B cell (primary cell): ENCODE results near the gene BRD4. TPM values are rescaled to one million over a fixed set of nuclear protein-coding genes. Genes with fewer than 3 reads are reported as not detected.

ENCODE experiments used
- ATAC-seq: fragments of 200-7000 bp; cut with Tn5 transposase; one replicate; pipeline ENCODE4 v1.10.0; 2021; ENCODE audit warnings: low read depth, mild to moderate bottlenecking, moderate number of reproducible peaks, moderate library complexity
- CTCF ChIA-PET: fragments of 350-600 bp; sonication (Branson Sonifier 250); formaldehyde crosslinking; loops from one replicate; lab custom pipeline; 2021; ENCODE audit warnings: antibody characterized with exemption, inconsistent platforms; lab: Charles Lee
- POLR2A ChIA-PET: fragments of 350-600 bp; sonication (Branson Sonifier 250); formaldehyde crosslinking; loops from one replicate; lab custom pipeline; 2021; ENCODE audit warnings: antibody characterized with exemption; lab: Charles Lee
- DNase-seq: peaks from one replicate; pipeline ENCODE4 v3.0.0; 2013
- H2AFZ ChIP-seq: 2 replicates; pipeline ENCODE4 v1.6.1; 2012; ENCODE audit warnings: mild to moderate bottlenecking, low read depth, low read length; ENCODE audit not compliant: insufficient read depth, poor library complexity, severe bottlenecking
- H3K27ac ChIP-seq, 2 donors: 1 replicate in 1 of 2; 2 replicates in 1 of 2; pipeline ENCODE4 v1.5.1; 2012 to 2013; ENCODE audit warnings: low read length in 2 of 2, mild to moderate bottlenecking in 2 of 2, moderate library complexity in 1 of 2
- H3K27me3 ChIP-seq, 4 experiments: fragments of 200-600 bp in 1 of 4; sonication (generic) in 1 of 4; replicated peaks in 1 of 4; 1 replicate in 2 of 4; 2 replicates in 2 of 4; pipeline versions ENCODE4 v1.6.1 to v1.7.0; 2013 to 2016; ENCODE audit warnings: low read length in 3 of 4, mild to moderate bottlenecking in 2 of 4, mixed read lengths in 1 of 4, moderate library complexity in 1 of 4; ENCODE audit not compliant: insufficient read depth in 4 of 4, control insufficient read depth in 3 of 4; ENCODE audit errors: control extremely low read depth in 1 of 4
- H3K36me3 ChIP-seq, 2 experiments: replicated peaks in 1 of 2; 1 replicate in 1 of 2; 2 replicates in 1 of 2; pipeline versions ENCODE4 v1.6.1 to v1.7.1; 2013; ENCODE audit warnings: low read length in 1 of 2; ENCODE audit not compliant: insufficient read depth in 2 of 2, control insufficient read depth in 1 of 2; ENCODE audit errors: control extremely low read depth in 1 of 2, extremely low read depth in 1 of 2
- H3K4me1 ChIP-seq, 2 donors: fragments of 200-600 bp in 1 of 2; sonication (generic) in 1 of 2; 1 replicate in 1 of 2; 2 replicates in 1 of 2; pipeline versions ENCODE4 v1.5.1 to v1.6.1; 2013 to 2017; ENCODE audit warnings: low read length in 2 of 2; ENCODE audit not compliant: control insufficient read depth in 2 of 2, insufficient read depth in 2 of 2
- H3K4me2 ChIP-seq: replicated peaks from 2 replicates; pipeline ENCODE3; 2012; ENCODE audit warnings: mild to moderate bottlenecking, low read depth, low read length; ENCODE audit not compliant: poor library complexity, severe bottlenecking
- H3K4me3 ChIP-seq, 5 experiments: fragments of 200-600 bp in 1 of 5; sonication (generic) in 1 of 5; 1 replicate in 3 of 5; 2 replicates in 2 of 5; pipeline versions ENCODE4 v1.5.1 to v1.7.0; 2011 to 2016; ENCODE audit warnings: low read length in 4 of 5, mild to moderate bottlenecking in 4 of 5, low read depth in 2 of 5, control low read depth in 1 of 5, moderate library complexity in 1 of 5; ENCODE audit not compliant: insufficient read depth in 1 of 5; ENCODE audit errors: control extremely low read depth in 1 of 5, extremely low read depth in 1 of 5
- H3K79me2 ChIP-seq: fragments of 200-600 bp; sonication (generic); one replicate; pipeline ENCODE4 v1.6.0; 2016; ENCODE audit warnings: low read length; ENCODE audit not compliant: control insufficient read depth, insufficient read depth
- H3K9ac ChIP-seq: fragments of 200-600 bp; sonication (generic); 2 replicates; pipeline ENCODE4 v1.6.1; 2017; ENCODE audit warnings: mild to moderate bottlenecking, low read length, moderate library complexity
- H3K9me3 ChIP-seq, 3 donors: one replicate each; pipeline versions ENCODE4 v1.6.1 to v1.7.1; 2013; ENCODE audit warnings: low read length in 2 of 3; ENCODE audit not compliant: control insufficient read depth in 2 of 3, insufficient read depth in 1 of 3; ENCODE audit errors: control extremely low read depth in 1 of 3
- H4K20me1 ChIP-seq: 2 replicates; pipeline ENCODE4 v1.6.0; 2012; ENCODE audit warnings: mild to moderate bottlenecking, low read length; ENCODE audit not compliant: insufficient read depth, control insufficient read depth, poor library complexity, severe bottlenecking
- H3K27ac Mint-ChIP-seq: one replicate; pipeline ENCODE4 v1.8.0; 2021; ENCODE audit warnings: mixed read lengths
- H3K27me3 Mint-ChIP-seq: one replicate; pipeline ENCODE4 v1.8.0; 2021; ENCODE audit warnings: mixed read lengths
- H3K4me1 Mint-ChIP-seq: one replicate; pipeline ENCODE4 v1.8.0; 2021; ENCODE audit warnings: mixed read lengths
- H3K4me3 Mint-ChIP-seq: one replicate; pipeline ENCODE4 v1.8.0; 2021; ENCODE audit warnings: mixed read lengths
- H3K9me3 Mint-ChIP-seq: one replicate; pipeline ENCODE4 v1.8.0; 2022; ENCODE audit warnings: mixed read lengths; ENCODE audit not compliant: insufficient read depth
- EZH2 ChIP-seq: IDR thresholded peaks from 2 replicates; pipeline ENCODE4 v1.6.1; 2012; ENCODE audit warnings: borderline replicate concordance, low read depth, mild to moderate bottlenecking, moderate library complexity, low read length; ENCODE audit not compliant: insufficient read depth, poor library complexity, severe bottlenecking
- WGBS: methylation state at CpG from one replicate; pipeline ENCODE4 v1.1.5; 2013; ENCODE audit warnings: missing lambda C conversion rate; ENCODE audit not compliant: insufficient coverage; 5-methylcytosine and 5-hydroxymethylcytosine counted together
- intact Hi-C: fragments of 100-400 bp; cut with micrococcal nuclease; formaldehyde crosslinking; loops from one replicate; pipeline ENCODE4 v1.10.0; 2022
- polyA plus RNA-seq: library from polyadenylated mRNA; depleted of rRNA; stranded (reverse); fragments of >200 nt; gene quantifications from 2 replicates; pipeline ENCODE4 v1.2.3, GENCODE V29; 2012
- total RNA-seq, 2 donors: library from RNA; stranded (reverse); fragments of 120-200 nt in 1 of 2; gene quantifications; 1 replicate in 1 of 2; 2 replicates in 1 of 2; pipeline versions ENCODE4 v1.2.3 to v1.2.4, GENCODE V29; 2013 to 2022
- TF ChIP-seq, protein P1 (sequence below): fragments of 200-600 bp; IDR thresholded peaks from one replicate; pipeline ENCODE4 v1.8.0; 2022; ENCODE audit warnings: antibody characterized with exemption, mild to moderate bottlenecking

BRD4 gene
- total and polyA plus RNA-seq, 2 donors (not counting 1 experiment from before 2014, with no cell fraction given), result 30.7 to 209 TPM

DNA sequence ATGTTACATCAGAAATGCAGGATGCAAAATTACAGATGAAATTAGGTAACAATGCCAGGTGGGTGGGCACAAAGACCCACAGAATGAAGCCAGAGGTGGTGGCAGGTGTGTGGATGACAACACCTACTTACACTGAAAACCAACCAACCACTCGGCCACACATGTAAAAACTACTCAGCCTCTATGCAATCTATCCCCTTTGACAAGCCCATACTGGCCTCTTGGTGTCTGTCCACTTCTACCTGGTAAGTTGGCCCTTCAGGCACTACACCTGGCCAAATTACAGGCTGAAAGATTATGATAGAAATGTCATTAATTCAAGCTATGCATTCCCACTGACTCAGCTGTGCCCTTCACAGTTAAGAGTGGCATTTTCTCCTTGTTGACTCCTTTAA lies 50.0 kb downstream of the BRD4 start:
- Histone ChIP-seq H4K20me1 (peaks cover 96% of the 10 kb centered on the region), H2AFZ (no peak overlapping the region), H3K9ac (no peak overlapping the region), H3K4me3 (no peak overlapping the region), H3K27ac (peak overlapping the region in 1 of 2 donors; percentile 71), H3K79me2 (peaks cover 99% of the 10 kb centered on the region), H3K27me3 (no peaks in the 10 kb centered on the region), H3K4me2 (peak overlapping the region; percentile 68), H3K36me3 (peaks cover 0 to 5% of the 10 kb centered on the region in 2 experiments), H3K4me1 (peaks cover 87 to 97% of the 10 kb centered on the region in 2 donors), H3K9me3 (no peaks in the 10 kb centered on the region)
- ChIA-PET CTCF (interaction anchor here (0.9 to 1.6 kb wide), 2 partner anchors 11 to 16 kb away, joined by 3 to 4 read pairs; no protein-coding TSS in a partner anchor), POLR2A (no interaction called here)
- DNase-seq (no peak), ATAC-seq (no peak)
- intact Hi-C loops, result no loop called here
- WGBS, result no CpG with 5 or more reads among the region's 1 CpG
- peak overlapping the region; percentile 59 for H3K4me3 Mint-ChIP-seq
- peaks cover 89% of the 10 kb centered on the region for H3K4me1 Mint-ChIP-seq
- no peaks in the 10 kb centered on the region for H3K9me3 Mint-ChIP-seq
- H3K27me3 Mint-ChIP-seq, result no peaks in the 10 kb centered on the region
- peak overlapping the region; percentile 61 for H3K27ac Mint-ChIP-seq
- no peak for TF ChIP-seq EZH2
- TF ChIP-seq, protein P1, sequence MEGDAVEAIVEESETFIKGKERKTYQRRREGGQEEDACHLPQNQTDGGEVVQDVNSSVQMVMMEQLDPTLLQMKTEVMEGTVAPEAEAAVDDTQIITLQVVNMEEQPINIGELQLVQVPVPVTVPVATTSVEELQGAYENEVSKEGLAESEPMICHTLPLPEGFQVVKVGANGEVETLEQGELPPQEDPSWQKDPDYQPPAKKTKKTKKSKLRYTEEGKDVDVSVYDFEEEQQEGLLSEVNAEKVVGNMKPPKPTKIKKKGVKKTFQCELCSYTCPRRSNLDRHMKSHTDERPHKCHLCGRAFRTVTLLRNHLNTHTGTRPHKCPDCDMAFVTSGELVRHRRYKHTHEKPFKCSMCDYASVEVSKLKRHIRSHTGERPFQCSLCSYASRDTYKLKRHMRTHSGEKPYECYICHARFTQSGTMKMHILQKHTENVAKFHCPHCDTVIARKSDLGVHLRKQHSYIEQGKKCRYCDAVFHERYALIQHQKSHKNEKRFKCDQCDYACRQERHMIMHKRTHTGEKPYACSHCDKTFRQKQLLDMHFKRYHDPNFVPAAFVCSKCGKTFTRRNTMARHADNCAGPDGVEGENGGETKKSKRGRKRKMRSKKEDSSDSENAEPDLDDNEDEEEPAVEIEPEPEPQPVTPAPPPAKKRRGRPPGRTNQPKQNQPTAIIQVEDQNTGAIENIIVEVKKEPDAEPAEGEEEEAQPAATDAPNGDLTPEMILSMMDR, result no peak

DNA sequence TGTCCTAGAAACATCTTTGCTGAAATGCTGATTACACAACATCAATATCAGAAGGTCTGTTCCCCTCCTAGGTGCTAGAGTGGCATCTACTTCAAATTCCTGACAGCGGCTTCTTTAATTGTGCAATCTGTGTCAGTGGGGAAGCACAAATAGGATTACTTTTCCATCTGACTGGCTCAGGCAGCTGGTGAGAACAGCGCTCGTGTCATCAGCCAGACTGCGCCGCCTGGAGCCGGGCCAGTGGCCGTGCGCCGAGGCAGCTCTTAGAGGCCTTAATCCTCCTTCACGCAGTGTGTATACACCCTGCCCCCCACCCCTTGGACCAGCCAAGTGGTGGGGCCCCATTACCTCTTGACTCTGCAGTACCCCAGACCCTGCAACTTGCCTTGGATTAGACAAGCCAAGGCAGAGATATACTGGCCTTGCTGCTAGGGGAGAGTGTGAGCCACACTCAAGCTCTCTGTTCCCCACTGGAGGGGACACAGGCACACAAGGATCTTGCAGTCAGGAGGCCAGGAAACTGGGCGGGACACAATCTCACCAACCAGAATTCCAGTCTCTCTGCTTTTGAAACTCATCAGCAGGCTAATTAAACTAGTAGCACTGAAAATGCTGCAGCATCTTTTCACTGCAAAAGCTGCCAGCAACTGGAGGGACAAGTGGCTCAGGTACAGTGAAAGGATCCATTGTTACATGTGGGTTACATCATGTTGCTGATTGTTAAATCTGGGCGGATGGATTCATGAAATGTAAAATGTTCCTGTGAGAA lies 51.2 kb downstream of the BRD4 start:
- peaks cover 92% of the 10 kb centered on the region for H3K4me1 Mint-ChIP-seq
- H3K27ac ChIP-seq, result peak overlapping the region; percentile 20 to 71
- peaks cover 100% of the 10 kb centered on the region for H3K79me2 ChIP-seq
- TF ChIP-seq EZH2, result no peak
- TF ChIP-seq, protein P1, result no peak
- WGBS, result 94% methylated on average over 11 of the region's 12 CpGs
- H3K4me3 Mint-ChIP-seq, result no peak overlapping the region
- DNase-seq, result no peak
- H3K36me3 ChIP-seq, result peaks cover 0 to 13% of the 10 kb centered on the region in 2 experiments
- ATAC-seq, result no peak
- H3K4me1 ChIP-seq, result peaks cover 86 to 97% of the 10 kb centered on the region in 2 donors
- H3K4me2 ChIP-seq, result peak overlapping the region; percentile 29
- H3K4me3 ChIP-seq, result no peak overlapping the region
- H3K9me3 Mint-ChIP-seq, result no peaks in the 10 kb centered on the region
- intact Hi-C loops, result no loop called here
- peaks cover 99% of the 10 kb centered on the region for H4K20me1 ChIP-seq
- no peak overlapping the region for H3K9ac ChIP-seq
- ChIA-PET POLR2A (interaction anchor here (0.6 kb wide), 1 partner anchor 49 kb away, joined by 4 read pairs; the partner anchor contains the start of gene EPHX3), CTCF (interaction anchor here (0.9 to 1.5 kb wide), 2 partner anchors 10 to 16 kb away, joined by 3 read pairs; no protein-coding TSS in a partner anchor)
- H3K27me3 Mint-ChIP-seq, result no peaks in the 10 kb centered on the region
- no peak overlapping the region for H2AFZ ChIP-seq
- peak overlapping the region; percentile 59 for H3K27ac Mint-ChIP-seq
- H3K27me3 ChIP-seq, result no peaks in the 10 kb centered on the region
- no peaks in the 10 kb centered on the region for H3K9me3 ChIP-seq
